ENCODE results near the gene ZNF599.
A peak's percentile ranks its signal among the peaks of the same experiment; 100 is the strongest.

ZNF599 gene

GRCh38 chr19:34744896-34745690 is 27.9 kb downstream of the ZNF599 start:
- no peak overlapping the region for H3K4me3 ChIP-seq (ENCODE audit: low read length in 2 of 2)

GRCh38 chr19:34734537-34735103 is 38.4 kb downstream of the ZNF599 start:
- Histone ChIP-seq H3K9me3 (ENCODE audit: control insufficient read depth in 2 of 2, low read length in 2 of 2) (peaks cover 0 to 17% of the 10 kb centered on the region in 2 donors), H3K27ac (ENCODE audit: low read length) (peak overlapping the region; percentile 95), H3K36me3 (ENCODE audit: control insufficient read depth in 2 of 2, insufficient read depth in 2 of 2, low read length in 2 of 2) (peaks cover 27 to 32% of the 10 kb centered on the region in 2 donors), H3K27me3 (ENCODE audit: control insufficient read depth in 1 of 2, insufficient read depth in 2 of 2, low read length in 2 of 2) (no peaks in the 10 kb centered on the region), H3K4me1 (ENCODE audit: control insufficient read depth, insufficient read depth, low read length) (peaks cover 25% of the 10 kb centered on the region), H3K9ac (ENCODE audit: low read length in 2 of 2) (peak overlapping the region; percentile 77 to 93), H3K4me3 (ENCODE audit: low read length in 2 of 2) (peak overlapping the region; percentile 93 to 94)

More at GRCh38 chr19:34744896-34745690, 27.9 kb downstream of the ZNF599 start:
- Histone ChIP-seq H3K4me1 (ENCODE audit: control insufficient read depth, insufficient read depth, low read length) (no peaks in the 10 kb centered on the region), H3K27me3 (ENCODE audit: control insufficient read depth in 1 of 2, insufficient read depth in 2 of 2, low read length in 2 of 2) (no peaks in the 10 kb centered on the region), H3K36me3 (ENCODE audit: control insufficient read depth in 2 of 2, insufficient read depth in 2 of 2, low read length in 2 of 2) (peaks cover 11 to 33% of the 10 kb centered on the region in 2 donors), H3K9ac (ENCODE audit: low read length in 2 of 2) (no peak overlapping the region), H3K27ac (ENCODE audit: low read length) (no peak overlapping the region), H3K9me3 (ENCODE audit: control insufficient read depth in 2 of 2, low read length in 2 of 2) (peaks cover 30 to 36% of the 10 kb centered on the region in 2 donors)

GRCh38 chr19:34733746-34734536 is 39.1 kb downstream of the ZNF599 start, which contains the start of gene ZNF181:
TSS of gene ZNF181 (plus strand) at chr19:34734243. CDS start at chr19:34735038, 795 bp downstream.
- H3K9me3 ChIP-seq (ENCODE audit: control insufficient read depth in 2 of 2, low read length in 2 of 2), result peaks cover 0 to 10% of the 10 kb centered on the region in 2 donors
- peak within 1 kb of the TSS; percentile 77 to 93 for H3K9ac ChIP-seq (ENCODE audit: low read length in 2 of 2)
- H3K36me3 ChIP-seq (ENCODE audit: control insufficient read depth in 2 of 2, insufficient read depth in 2 of 2, low read length in 2 of 2), result peaks cover 20 to 25% of the 10 kb centered on the region in 2 donors
- peaks cover 25% of the 10 kb centered on the region for H3K4me1 ChIP-seq (ENCODE audit: control insufficient read depth, insufficient read depth, low read length)
- peak within 1 kb of the TSS; percentile 95 for H3K27ac ChIP-seq (ENCODE audit: low read length)
- H3K27me3 ChIP-seq (ENCODE audit: control insufficient read depth in 1 of 2, insufficient read depth in 2 of 2, low read length in 2 of 2), result no peaks in the 10 kb centered on the region
- H3K4me3 ChIP-seq (ENCODE audit: low read length in 2 of 2), result peak within 1 kb of the TSS; percentile 93 to 94

- Histone ChIP-seq H3K9me3 (ENCODE audit: control insufficient read depth in 2 of 2, low read length in 2 of 2) (peaks cover 0 to 8% of the 10 kb centered on the region in 2 donors), H3K36me3 (ENCODE audit: control insufficient read depth in 2 of 2, insufficient read depth in 2 of 2, low read length in 2 of 2) (peaks cover 18 to 23% of the 10 kb centered on the region in 2 donors), H3K27ac (ENCODE audit: low read length) (peak overlapping the region; percentile 95), H3K4me1 (ENCODE audit: control insufficient read depth, insufficient read depth, low read length) (peaks cover 25% of the 10 kb centered on the region), H3K9ac (ENCODE audit: low read length in 2 of 2) (peak overlapping the region; percentile 77 to 93), H3K27me3 (ENCODE audit: control insufficient read depth in 1 of 2, insufficient read depth in 2 of 2, low read length in 2 of 2) (no peaks in the 10 kb centered on the region), H3K4me3 (ENCODE audit: low read length in 2 of 2) (peak overlapping the region; percentile 93 to 94)
Measured at GRCh38 chr19:34733266-34733745, 39.7 kb downstream of the ZNF599 start.

GRCh38 chr19:34732612-34733211 is 40.3 kb downstream of the ZNF599 start:
- Histone ChIP-seq H3K9me3 (ENCODE audit: control insufficient read depth in 2 of 2, low read length in 2 of 2) (peaks cover 0 to 4% of the 10 kb centered on the region in 2 donors), H3K36me3 (ENCODE audit: control insufficient read depth in 2 of 2, insufficient read depth in 2 of 2, low read length in 2 of 2) (peaks cover 12 to 18% of the 10 kb centered on the region in 2 donors), H3K4me3 (ENCODE audit: low read length in 2 of 2) (peak overlapping the region; percentile 93 to 94), H3K27me3 (ENCODE audit: control insufficient read depth in 1 of 2, insufficient read depth in 2 of 2, low read length in 2 of 2) (no peaks in the 10 kb centered on the region), H3K27ac (ENCODE audit: low read length) (peak overlapping the region; percentile 11), H3K9ac (ENCODE audit: low read length in 2 of 2) (peak overlapping the region; percentile 77 to 93), H3K4me1 (ENCODE audit: control insufficient read depth, insufficient read depth, low read length) (peaks cover 25% of the 10 kb centered on the region)

GRCh38 chr19:34731964-34732363 is 41.1 kb downstream of the ZNF599 start:
- H3K27ac ChIP-seq (ENCODE audit: low read length), result no peak overlapping the region
- H3K9ac ChIP-seq (ENCODE audit: low read length in 2 of 2), result no peak overlapping the region
- no peak overlapping the region for H3K4me3 ChIP-seq (ENCODE audit: low read length in 2 of 2)
- peaks cover 7 to 14% of the 10 kb centered on the region in 2 donors for H3K36me3 ChIP-seq (ENCODE audit: control insufficient read depth in 2 of 2, insufficient read depth in 2 of 2, low read length in 2 of 2)
- no peaks in the 10 kb centered on the region for H3K9me3 ChIP-seq (ENCODE audit: control insufficient read depth in 2 of 2, low read length in 2 of 2)
- H3K27me3 ChIP-seq (ENCODE audit: control insufficient read depth in 1 of 2, insufficient read depth in 2 of 2, low read length in 2 of 2), result peaks cover 0 to under 1% of the 10 kb centered on the region in 2 donors
- peaks cover 25% of the 10 kb centered on the region for H3K4me1 ChIP-seq (ENCODE audit: control insufficient read depth, insufficient read depth, low read length)

- Histone ChIP-seq H3K9ac (ENCODE audit: low read length in 2 of 2) (no peak overlapping the region), H3K36me3 (ENCODE audit: control insufficient read depth in 2 of 2, insufficient read depth in 2 of 2, low read length in 2 of 2) (peaks cover 3 to 8% of the 10 kb centered on the region in 2 donors), H3K9me3 (ENCODE audit: control insufficient read depth in 2 of 2, low read length in 2 of 2) (no peaks in the 10 kb centered on the region), H3K4me1 (ENCODE audit: control insufficient read depth, insufficient read depth, low read length) (peaks cover 23% of the 10 kb centered on the region), H3K4me3 (ENCODE audit: low read length in 2 of 2) (no peak overlapping the region), H3K27ac (ENCODE audit: low read length) (no peak overlapping the region), H3K27me3 (ENCODE audit: control insufficient read depth in 1 of 2, insufficient read depth in 2 of 2, low read length in 2 of 2) (peaks cover 1 to 4% of the 10 kb centered on the region in 2 donors)
Measured at GRCh38 chr19:34731019-34731829, 41.8 kb downstream of the ZNF599 start.

GRCh38 chr19:34725400-34725799 is 47.6 kb downstream of the ZNF599 start:
- no peak overlapping the region for H3K4me3 ChIP-seq (ENCODE audit: low read length in 2 of 2)
- no peak overlapping the region for H3K27ac ChIP-seq (ENCODE audit: low read length)
- no peak overlapping the region for H3K9ac ChIP-seq (ENCODE audit: low read length in 2 of 2)
- H3K9me3 ChIP-seq (ENCODE audit: control insufficient read depth in 2 of 2, low read length in 2 of 2), result no peaks in the 10 kb centered on the region
- H3K4me1 ChIP-seq (ENCODE audit: control insufficient read depth, insufficient read depth, low read length), result no peaks in the 10 kb centered on the region
- H3K36me3 ChIP-seq (ENCODE audit: control insufficient read depth in 2 of 2, insufficient read depth in 2 of 2, low read length in 2 of 2), result no peaks in the 10 kb centered on the region
- H3K27me3 ChIP-seq (ENCODE audit: control insufficient read depth in 1 of 2, insufficient read depth in 2 of 2, low read length in 2 of 2), result peaks cover 4 to 8% of the 10 kb centered on the region in 2 donors

- Histone ChIP-seq H3K27ac (ENCODE audit: low read length) (no peak overlapping the region), H3K36me3 (ENCODE audit: control insufficient read depth in 2 of 2, insufficient read depth in 2 of 2, low read length in 2 of 2) (no peaks in the 10 kb centered on the region), H3K4me1 (ENCODE audit: control insufficient read depth, insufficient read depth, low read length) (no peaks in the 10 kb centered on the region), H3K9me3 (ENCODE audit: control insufficient read depth in 2 of 2, low read length in 2 of 2) (no peaks in the 10 kb centered on the region), H3K4me3 (ENCODE audit: low read length in 2 of 2) (no peak overlapping the region), H3K9ac (ENCODE audit: low read length in 2 of 2) (no peak overlapping the region), H3K27me3 (ENCODE audit: control insufficient read depth in 1 of 2, insufficient read depth in 2 of 2, low read length in 2 of 2) (peaks cover 4 to 8% of the 10 kb centered on the region in 2 donors)
Measured at GRCh38 chr19:34722353-34722752, 50.7 kb downstream of the ZNF599 start.
